Inferior parietal cortex (tissue), 1 donor: Measurements from ENCODE around the gene SIRT2.
"Not testable (repeated sequence)": the region's sequence is repeated elsewhere in the genome, so short reads cannot be mapped to it uniquely, and the experiment has no call there.

Experiments
- DNase-seq: peaks from one replicate; pipeline ENCODE4 v3.0.0-alpha.2; 2016; ENCODE audit errors: extremely low spot score

SIRT2 gene

DNA sequence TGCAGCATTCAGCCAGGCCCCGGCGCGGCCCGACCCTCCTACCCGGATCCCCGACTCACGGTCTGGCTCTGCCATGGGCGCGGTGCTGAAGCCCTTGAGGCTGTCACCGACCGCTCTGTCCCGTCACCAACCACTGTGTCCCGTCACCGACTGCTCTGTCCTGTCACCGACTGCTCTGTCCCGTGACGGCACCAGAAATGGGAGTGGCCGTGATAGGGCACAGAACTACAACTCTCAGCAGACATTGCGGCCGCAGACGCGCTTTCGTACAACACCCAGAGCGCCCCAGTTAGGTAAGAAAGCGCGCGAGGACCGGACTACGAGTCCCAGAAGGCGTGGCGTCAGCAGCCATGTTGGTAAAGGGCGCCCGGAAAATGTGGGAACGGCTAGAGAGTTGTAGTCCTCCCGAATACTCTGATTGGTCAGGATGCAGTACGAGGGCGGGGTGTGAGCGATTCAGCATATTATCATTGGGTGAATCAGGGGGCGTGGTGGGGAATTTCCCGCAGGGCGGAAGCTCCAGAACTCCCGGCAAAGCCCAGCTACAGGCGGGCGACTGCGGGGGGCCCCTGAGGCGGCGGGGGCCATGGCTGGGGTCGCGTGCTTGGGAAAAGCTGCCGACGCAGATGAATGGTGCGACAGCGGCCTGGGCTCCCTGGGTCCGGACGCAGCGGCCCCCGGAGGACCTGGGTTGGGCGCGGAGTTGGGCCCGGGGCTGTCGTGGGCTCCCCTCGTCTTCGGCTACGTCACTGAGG is at the start of gene SIRT2, which contains the start of gene NFKBIB:
TSS of gene SIRT2 (minus strand) at position 172 of the 755 bp plus-strand sequence. CDS start at position 75, 97 bp downstream.
TSS of gene NFKBIB (plus strand) at position 523 of the 755 bp plus-strand sequence. CDS start at position 587, 64 bp downstream.
- peak; percentile 100 for DNase-seq

DNA sequence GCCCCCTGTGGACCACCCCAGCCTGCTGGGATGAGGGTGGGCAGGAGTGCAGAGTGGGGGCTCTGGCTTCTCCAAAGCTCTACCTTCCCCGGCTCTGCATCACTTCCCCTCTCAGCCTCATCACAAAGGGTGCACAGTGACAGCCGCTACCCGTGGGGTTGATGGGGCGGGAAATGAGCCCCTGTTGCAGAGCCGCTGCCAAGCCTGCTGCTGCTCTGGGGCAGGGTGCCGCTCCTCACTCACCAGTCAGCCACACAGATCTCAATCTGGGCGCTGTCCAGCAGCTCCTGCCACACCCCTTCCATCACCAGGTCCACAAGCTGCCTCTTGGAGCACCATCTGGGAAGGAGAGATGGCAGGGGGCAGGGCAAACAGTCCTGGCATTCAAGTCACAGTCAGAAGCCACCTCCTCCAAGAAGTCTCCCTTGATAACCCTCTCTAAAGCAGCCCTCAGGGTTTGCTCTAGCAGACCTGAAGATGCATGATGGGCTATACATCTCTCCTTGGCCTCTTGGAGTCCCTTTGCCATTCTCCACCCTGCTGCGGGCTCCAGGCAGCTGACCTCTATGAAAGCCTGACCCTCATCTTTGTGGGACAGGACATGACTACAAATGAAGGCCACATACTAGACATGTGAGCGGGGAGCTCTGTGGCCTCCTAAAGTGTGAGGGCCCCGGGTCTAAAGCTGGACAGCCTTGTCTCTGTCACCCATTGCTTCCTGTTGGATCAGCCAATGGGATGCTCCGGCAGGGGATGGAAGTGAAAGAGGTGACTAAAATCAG is 47.0 kb upstream of the SIRT2 start:
- no peak for DNase-seq

DNA sequence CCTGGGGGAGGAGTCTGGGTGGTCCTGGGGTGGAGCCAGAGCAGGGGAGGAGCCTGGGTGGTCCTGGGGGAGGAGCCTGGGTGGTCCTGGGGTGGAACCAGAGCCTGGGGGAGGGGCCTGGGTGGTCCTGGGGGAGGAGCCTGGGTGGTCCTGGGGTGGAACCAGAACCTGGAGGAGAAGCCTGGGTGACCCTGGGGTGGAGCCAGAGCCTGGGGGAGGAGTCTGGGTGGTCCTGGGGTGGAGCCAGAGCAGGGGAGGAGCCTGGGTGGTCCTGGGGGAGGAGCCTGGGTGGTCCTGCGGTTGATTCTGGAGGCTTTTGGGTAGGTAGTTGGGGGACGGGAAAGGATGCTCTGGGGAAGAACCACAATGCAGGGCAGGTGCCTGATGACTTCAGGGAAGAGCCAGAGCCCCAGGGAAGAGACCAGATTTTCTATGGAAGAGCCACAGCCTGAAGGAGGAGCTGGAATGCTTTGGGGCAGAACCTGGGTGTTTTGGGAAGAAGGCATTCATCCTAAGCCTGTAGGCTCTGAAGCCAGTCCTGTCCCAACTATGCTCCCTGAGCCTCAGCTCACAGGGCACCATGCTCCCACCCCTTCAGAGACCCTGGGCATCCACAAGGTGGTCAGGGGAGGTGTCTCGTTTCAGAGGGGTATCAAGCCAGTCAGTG is 46.3 kb upstream of the SIRT2 start:
- DNase-seq: no peak

DNA sequence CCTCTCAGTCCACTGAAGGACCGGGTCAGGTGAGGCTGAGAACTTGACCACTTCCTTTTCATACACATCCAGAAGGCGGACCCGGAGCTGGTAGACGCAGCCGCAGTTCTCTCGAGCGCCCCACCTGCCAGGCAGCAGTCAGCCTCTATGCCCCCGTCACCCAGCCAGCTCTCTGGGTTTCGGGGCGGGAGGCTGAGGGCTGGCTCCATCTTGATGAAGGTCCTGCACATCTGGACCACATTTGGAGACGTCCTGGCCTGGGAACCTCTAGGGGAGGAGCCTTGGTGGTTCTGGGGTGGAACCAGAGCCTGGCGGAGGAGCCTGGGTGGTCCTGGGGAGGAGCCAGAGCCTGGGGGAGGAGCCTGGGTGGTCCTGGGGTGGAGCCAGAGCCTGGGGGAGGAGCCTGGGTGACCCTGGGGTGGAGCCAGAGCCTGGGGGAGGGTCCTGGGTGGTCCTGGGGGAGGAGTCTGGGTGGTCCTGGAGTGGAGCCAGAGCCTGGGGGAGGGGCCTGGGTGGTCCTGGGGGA is 45.6 kb upstream of the SIRT2 start:
- DNase-seq: no peak

DNA sequence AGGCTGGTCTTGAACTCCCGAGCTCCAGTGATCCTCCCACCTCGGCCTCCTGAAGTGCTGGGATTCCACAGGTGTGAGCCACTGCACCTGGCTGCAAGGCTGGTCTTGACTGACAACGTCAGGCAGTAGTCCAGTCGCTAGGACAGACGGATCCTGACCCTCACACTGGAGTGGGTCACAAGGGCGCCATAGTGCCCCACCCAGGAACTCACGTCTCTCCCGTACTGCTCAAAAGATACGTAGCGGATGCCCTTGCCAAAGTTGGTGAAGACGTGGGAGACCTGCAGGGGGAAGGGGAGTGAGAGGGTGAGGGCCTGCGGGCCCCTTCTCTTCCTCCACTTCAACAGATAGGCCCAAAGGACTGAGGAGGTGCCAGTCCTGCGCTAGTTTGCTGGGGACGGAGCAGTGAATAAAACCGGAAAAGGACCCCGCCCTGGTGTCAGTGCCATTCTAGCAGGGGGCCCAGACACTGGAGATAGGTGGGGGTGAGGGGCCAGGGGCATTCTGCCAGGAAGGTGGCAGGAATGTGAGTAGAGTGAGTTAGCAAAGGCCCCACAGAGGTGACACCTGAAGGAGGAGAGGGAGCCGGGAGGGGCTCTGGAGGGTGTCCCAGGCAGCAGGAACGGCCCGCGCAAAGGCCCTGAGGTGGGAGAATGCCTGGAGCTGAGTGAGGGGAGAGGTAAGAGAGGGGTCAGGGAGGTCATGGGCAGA is 43.2 kb upstream of the SIRT2 start:
- no peak for DNase-seq

DNA sequence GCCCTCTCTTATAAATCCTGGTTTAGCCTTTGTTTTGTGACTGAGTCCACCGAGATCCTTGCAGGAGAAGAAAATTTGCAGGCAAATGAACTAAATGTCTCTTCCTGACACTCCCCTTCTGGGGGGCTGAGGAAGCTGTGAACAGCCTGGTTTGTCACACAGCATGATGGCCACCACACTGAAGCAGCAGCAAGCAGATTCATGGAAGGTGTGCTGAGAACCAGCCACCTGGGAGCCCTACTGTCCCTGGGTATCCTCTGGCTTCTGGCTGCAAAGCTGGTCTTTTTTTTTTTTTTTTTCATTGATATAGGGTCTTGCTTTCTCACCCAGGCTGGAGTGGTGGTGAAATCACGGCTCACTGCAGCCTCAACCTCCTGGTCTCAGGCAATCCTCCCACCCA is 42.6 kb upstream of the SIRT2 start:
- no peak for DNase-seq

DNA sequence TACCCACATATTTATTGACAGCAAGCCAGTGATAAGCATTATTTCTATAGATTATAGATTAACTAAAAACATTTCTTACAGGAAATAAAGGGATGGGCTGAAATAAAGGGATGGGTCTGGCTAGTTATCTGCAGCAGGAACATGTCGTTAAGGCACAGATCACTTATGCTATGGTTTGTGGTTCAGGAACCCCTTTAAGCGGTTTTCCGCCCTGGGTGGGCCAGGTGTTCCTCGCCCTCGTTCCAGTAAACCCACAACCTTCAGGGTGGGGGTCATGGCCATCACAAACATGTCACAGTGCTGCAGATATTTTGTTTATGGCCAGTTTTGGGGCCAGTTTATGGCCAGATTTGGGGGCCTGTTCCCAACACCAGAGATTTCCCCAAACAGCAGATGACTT is 42.0 kb upstream of the SIRT2 start:
- not testable (repeated sequence) for DNase-seq

DNA sequence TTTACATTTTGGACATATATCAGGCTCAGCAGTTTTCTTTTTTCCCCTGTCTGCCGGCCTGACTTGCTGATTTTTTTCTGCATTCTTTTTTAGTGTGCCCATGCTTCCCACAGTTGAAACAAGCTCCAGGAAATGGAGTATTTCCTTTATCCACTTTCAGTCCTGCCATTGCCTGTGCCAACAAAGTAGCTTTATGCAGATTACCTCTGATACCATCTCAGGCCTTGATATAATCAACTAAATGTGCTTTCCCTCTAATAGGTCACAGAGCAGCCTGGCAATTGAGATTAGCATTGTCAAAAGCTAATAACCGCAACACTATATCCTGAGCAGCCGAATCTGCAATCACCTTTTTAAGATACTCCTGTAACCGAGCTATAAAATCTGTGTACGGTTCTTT is 40.5 kb upstream of the SIRT2 start:
- no peak for DNase-seq

DNA sequence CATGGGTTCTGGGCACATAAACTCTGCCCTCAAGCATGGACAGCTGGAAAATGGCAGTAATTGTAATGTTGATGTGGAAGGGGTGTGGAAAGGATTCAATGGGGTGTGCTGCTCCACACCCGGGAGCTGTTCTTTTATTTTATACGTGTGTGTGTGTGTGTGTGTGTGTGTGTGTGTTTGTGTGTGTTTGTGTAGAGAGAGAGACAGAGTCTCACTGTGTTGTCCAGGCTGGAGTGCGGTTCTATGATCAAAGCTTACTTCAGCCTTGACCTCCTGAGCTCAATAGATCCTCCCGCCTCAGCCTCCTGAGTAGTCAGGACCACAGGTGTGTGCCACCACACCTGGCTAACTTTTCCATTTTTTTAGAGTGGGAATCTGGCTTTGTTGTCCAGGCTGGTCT is 34.1 kb upstream of the SIRT2 start:
- no peak for DNase-seq

DNA sequence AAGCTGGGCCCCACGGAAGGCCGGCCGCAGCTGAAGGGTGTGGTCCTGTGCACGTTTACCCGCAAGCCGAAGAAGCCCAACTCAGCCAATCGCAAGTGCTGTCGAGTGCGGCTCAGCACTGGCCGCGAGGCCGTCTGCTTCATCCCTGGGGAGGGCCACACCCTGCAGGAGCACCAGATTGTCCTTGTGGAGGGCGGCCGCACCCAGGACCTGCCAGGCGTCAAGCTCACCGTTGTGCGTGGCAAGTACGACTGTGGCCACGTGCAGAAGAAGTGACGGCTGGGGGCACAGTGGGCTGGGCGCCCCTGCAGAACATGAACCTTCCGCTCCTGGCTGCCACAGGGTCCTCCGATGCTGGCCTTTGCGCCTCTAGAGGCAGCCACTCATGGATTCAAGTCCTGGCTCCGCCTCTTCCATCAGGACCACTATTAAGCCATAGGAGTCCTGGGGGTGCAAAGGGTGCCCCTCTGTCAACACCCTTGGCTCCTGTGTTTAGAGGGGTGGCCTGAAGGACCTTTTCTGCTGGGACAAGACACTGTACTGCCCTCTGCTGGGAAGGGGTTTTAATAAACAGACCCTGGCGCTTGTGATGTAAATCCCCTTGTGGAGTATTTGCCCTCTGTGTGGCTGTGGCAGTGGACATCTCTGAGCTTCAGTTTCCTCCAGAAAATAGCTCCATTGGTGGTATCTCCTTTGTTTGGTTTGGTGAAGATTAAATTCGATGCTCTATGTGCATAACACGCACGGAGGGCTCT is 33.2 kb upstream of the SIRT2 start:
- no peak for DNase-seq

DNA sequence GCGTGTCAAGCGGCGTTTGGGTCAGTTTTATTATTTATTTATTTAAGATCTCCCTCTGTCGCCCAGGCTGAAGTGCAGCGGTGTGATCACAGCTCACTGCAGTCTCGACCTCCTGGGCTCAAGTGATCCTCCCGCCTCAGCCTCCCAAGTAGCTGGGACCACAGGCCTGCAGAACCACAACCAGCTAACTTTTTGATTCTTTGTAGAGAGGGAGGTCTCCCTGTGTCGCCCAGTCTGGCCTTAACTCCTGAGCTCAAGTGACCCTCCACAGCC is 32.0 kb upstream of the SIRT2 start:
- no peak for DNase-seq

DNA sequence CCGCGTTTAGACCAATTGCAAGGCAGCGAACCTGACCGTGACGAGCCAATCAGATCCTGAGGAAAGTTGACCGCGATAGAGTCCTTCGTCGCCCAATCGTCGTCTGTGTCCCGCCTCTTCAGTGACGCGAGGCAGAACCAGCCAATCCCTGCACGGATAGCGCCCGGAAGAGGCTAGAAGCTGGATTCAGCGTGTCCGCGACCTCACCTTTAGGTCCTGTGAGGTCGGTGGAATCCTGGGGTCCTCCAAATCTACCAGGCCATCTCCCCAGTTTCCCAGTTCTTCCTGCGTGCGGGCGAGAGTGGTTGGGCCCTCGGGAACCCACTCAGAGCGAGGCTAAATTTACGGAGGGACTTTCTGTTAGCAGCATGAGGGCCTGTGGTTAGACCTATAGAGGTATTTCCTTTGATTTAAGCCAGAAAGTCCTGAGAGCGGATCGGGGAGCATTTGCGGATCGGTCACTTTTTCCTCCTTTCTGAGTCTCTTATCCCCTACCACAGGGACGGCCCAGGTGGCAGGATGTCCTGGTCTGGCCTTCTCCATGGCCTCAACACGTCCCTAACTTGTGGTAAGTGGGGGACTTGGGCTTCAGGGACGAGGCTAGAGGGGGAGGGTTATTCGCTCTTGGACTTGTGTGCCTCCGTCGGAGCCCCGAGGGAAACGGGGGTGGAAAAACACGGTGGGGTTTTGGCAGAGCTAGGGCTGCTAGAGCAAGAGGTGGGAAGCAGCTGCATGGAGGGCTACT is 31.5 kb upstream of the SIRT2 start, which contains the start of gene MRPS12:
TSS of gene MRPS12 (plus strand) at position 169 of the 745 bp plus-strand sequence. CDS start at position 520, 351 bp downstream.
- peak; percentile 100 for DNase-seq

DNA sequence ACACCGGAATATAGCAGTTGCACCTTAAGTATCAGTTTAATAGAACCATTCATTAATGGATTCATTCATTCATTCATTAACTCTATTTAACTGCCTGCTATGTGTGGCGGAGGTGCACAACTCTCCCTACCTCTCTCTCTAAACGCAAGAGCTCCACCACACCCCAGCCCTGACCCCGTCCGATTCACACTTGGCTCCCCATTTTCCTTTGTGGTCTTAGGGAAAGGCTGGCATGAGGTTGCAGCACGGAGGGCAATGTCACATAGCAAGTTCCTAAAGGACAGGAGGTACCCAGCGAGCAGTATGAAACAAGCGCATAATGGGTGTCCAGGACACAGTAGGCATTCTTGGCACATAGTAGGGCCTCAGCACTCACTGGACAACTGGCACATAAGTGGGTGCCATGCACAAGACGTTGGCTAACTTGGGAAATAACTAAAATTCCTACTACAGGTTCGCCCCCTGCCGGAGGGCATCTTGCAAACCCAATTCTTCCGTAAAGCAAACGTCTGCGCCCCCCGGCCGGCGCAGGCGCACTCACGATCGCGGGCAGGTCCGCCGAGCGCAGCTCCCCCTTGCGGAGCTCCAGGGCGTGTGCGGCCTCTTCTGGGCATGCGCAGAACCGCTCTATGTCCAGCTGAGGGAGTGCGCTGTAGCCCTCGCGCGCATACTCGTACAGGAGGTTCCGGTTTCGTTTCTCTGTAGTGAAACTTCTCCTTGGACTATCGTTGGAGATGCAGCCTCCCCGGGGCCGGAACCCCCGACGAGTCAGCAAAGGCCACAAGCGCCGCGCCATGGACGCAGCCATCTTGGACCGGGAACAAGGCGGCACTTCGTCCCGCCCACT is 30.7 kb upstream of the SIRT2 start, which contains the start of gene SARS2:
TSS of gene SARS2 (minus strand) at position 835 of the 847 bp plus-strand sequence. CDS start at position 808, 27 bp downstream.
- peak; percentile 95 for DNase-seq

DNA sequence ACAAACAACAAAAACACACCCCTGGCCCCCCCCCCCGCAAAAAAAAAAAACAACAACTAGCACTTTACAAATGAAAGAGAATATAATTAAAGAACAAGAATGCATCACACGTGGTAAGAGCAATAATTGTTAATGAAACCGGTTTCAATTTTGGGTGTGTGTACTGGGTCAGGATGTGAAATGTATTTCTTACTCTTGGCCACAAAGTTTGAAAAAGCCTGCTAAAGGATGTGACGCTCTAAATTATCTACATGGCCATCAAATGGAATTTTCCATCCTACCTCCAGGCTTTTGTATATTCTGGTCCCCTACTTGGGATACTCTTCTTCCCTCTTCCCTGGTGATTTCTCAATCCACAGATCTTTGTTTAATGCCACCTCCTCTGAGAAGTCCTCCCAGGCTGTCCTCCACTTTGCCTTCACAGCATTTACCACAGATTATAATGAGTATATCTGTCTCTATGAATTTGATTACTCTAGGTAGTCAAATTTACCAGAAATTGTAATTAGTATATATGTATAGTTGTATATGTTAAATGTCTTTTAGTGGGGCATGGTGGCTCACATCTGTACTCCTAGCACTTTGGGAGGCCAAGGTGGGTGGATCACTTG is 29.1 kb upstream of the SIRT2 start:
- no peak for DNase-seq

DNA sequence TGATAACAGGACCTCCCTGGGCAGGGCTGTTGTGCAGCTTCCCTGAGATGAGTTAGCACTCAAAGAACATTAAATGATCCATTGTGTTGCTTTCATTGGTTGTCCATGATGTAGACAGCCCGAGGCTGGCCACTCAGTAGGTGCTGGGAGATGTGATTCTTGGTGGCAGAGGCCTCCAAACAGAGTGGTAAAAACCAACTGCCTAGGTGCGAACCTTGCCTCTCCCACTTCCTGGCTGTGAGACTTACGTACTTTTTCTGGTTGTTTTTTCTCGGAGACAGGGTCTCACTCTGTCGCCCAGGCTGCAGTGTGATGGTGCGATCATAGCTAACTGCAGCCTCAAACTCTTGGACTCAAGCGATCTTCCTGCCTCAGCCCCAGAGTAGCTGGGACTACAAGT is 25.0 kb upstream of the SIRT2 start:
- DNase-seq: no peak

DNA sequence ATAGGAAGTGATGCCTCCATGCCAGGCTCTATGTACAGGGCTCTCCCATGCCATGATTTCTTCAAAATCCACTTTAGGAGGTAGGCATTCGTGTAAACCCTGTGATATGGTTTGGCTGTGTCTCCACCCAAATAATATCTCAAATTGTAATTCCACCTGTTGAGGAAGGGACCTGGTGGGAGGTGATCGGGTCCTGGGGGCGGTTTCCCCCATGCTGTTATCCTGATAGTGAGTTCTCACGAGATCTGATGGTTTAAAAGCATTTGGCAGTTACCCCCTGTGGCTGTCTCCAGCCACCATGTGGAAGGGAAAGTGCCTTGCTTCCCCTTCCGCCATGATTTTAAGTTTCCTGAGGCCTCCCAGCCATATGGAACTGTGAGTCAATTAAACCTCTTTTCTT is 23.1 kb upstream of the SIRT2 start:
- no peak for DNase-seq

DNA sequence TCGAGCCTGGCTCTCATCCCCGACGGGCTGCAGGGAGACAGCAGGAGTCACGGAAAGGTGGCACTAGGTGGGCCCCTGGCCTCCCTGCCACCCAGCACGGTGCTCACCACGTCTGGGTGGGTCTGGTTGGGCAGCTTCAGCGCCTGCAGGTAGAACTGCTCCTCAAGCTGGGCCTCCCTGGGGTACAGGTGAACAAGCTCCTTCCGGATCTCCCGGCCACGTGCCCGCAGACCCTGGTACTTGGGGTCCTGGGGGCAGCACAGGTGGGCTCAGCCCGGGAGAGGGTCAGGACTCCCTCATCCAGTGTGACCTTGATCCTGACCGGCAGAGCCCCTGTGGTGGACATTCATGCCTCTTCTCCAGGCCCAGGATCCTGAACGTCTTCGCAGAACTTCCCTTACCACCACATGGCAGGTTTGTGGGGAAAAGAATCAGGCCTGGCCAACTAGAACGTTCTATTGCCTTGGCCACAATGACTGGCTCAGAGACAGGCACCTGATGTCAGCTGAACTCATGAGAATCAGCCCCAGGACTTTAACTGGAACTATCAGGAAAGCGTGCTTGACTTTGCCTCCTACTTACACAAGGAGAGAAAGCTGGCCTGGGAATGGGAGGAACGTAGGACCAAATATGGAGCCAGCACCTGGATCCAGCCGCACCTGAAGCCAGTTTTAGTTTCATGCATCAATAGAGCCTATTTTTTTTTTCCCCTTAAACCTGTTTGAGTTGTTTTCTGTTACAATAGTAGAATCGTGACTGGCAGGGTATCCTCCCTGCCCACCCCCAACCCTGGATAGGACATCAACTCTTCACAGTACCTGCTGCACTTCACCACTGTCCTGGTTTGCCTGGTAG is 22.2 kb upstream of the SIRT2 start:
- DNase-seq: no peak
